Activated T-cell treated with anti-CD3 and anti-CD28 coated beads, Interleukin-2, amount 50 U/mL, for 48 hours (primary cell): ENCODE measurements around the gene ARSB.

Experiments
- DNase-seq, 2 experiments: peaks; one replicate each; pipeline ENCODE4 v3.0.0-alpha.2; 2020

Gene ARSB

GRCh38 chr5:78801413-78801812 lies 183.7 kb downstream of the ARSB start:
- no peak for DNase-seq

GRCh38 chr5:78799266-78800017 lies 185.7 kb downstream of the ARSB start:
- no peak for DNase-seq

GRCh38 chr5:78798673-78799029 lies 186.5 kb downstream of the ARSB start:
- DNase-seq = no peak

- no peak for DNase-seq
Measured at GRCh38 chr5:78797936-78798672, 187.0 kb downstream of the ARSB start.

GRCh38 chr5:78795757-78796156 lies 189.4 kb downstream of the ARSB start:
- DNase-seq = no peak

GRCh38 chr5:78794693-78795215 lies 190.4 kb downstream of the ARSB start:
- no peak for DNase-seq

- DNase-seq = no peak
Measured at GRCh38 chr5:78793907-78794662, 191.0 kb downstream of the ARSB start.

GRCh38 chr5:78792345-78793055 lies 192.6 kb downstream of the ARSB start:
- no peak for DNase-seq

GRCh38 chr5:78791501-78792100 lies 193.5 kb downstream of the ARSB start:
- DNase-seq = no peak

GRCh38 chr5:78787783-78788182 lies 197.3 kb downstream of the ARSB start:
- DNase-seq = no peak

- DNase-seq = no peak
Measured at GRCh38 chr5:78785454-78785853, 199.7 kb downstream of the ARSB start.

GRCh38 chr5:78783434-78784130 lies 201.5 kb downstream of the ARSB start:
- DNase-seq = no peak

- no peak for DNase-seq
Measured at GRCh38 chr5:78782728-78783127, 202.4 kb downstream of the ARSB start.

- DNase-seq = no peak
Measured at GRCh38 chr5:78781611-78782286, 203.4 kb downstream of the ARSB start.

- DNase-seq = no peak
Measured at GRCh38 chr5:78779771-78780616, 205.1 kb downstream of the ARSB start.

- no peak for DNase-seq
Measured at GRCh38 chr5:78779262-78779661, 205.8 kb downstream of the ARSB start.

- DNase-seq = no peak
Measured at GRCh38 chr5:78778538-78778937, 206.6 kb downstream of the ARSB start.

GRCh38 chr5:78777901-78778300 lies 207.2 kb downstream of the ARSB start:
- no peak for DNase-seq

GRCh38 chr5:78776637-78777036 lies 208.5 kb downstream of the ARSB start:
- no peak for DNase-seq

- DNase-seq = no peak
Measured at GRCh38 chr5:78773655-78774054, 211.5 kb downstream of the ARSB start.
